M059J (cell line): Measurements from ENCODE around the gene GFRA4. TPM values are rescaled to one million over a fixed set of nuclear protein-coding genes. Genes with fewer than 3 reads are reported as not detected.

Source experiments
- DNase-seq: peaks from one replicate; pipeline ENCODE4 v3.0.0-alpha.2; 2012; ENCODE audit warnings: low read depth
- total RNA-seq: library from RNA; depleted of rRNA; stranded (reverse); fragments of >200 nt; shearing (Covaris generic); gene quantifications from 2 replicates; pipeline ENCODE4 v1.2.3, GENCODE V29; 2014

The GFRA4 gene
- total RNA-seq, 1 experiment from 2014 or later: not detected

- no peak for DNase-seq
These were observed 11.2 kb upstream of the GFRA4 start for GRCh38 chr20:3674447-3674846.

- no peak for DNase-seq
These were observed 10.2 kb upstream of the GFRA4 start for GRCh38 chr20:3673221-3674070.

GRCh38 chr20:3672547-3673171 lies 9.5 kb upstream of the GFRA4 start:
- DNase-seq: no peak

- no peak for DNase-seq
These were observed 8.9 kb upstream of the GFRA4 start for GRCh38 chr20:3671986-3672546.

- no peak for DNase-seq
These were observed 7.7 kb upstream of the GFRA4 start for GRCh38 chr20:3670945-3671344.

GRCh38 chr20:3670511-3670910 lies 7.3 kb upstream of the GFRA4 start:
- DNase-seq: peak; percentile 56

- peak; percentile 28 for DNase-seq
These were observed 6.6 kb upstream of the GFRA4 start for GRCh38 chr20:3669710-3670367.

- no peak for DNase-seq
These were observed 4.3 kb upstream of the GFRA4 start for GRCh38 chr20:3667434-3668037.

GRCh38 chr20:3663858-3664257 lies 659 bp upstream of the GFRA4 start:
- no peak for DNase-seq

GRCh38 chr20:3661814-3662665 lies 1.2 kb downstream of the GFRA4 start:
- DNase-seq: no peak

GRCh38 chr20:3661060-3661813 lies 2.0 kb downstream of the GFRA4 start:
- no peak for DNase-seq

GRCh38 chr20:3660262-3661059 lies 2.7 kb downstream of the GFRA4 start:
- no peak for DNase-seq

GRCh38 chr20:3659492-3660261 lies 3.5 kb downstream of the GFRA4 start:
- DNase-seq: no peak

GRCh38 chr20:3658716-3659491 lies 4.3 kb downstream of the GFRA4 start:
- DNase-seq: peak; percentile 33

GRCh38 chr20:3658019-3658715 lies 5.0 kb downstream of the GFRA4 start:
- DNase-seq: no peak

- no peak for DNase-seq
These were observed 8.1 kb downstream of the GFRA4 start for GRCh38 chr20:3655131-3655405.

- no peak for DNase-seq
These were observed 8.7 kb downstream of the GFRA4 start for GRCh38 chr20:3654326-3655130.
